Activated T-cell treated with anti-CD3 and anti-CD28 coated beads, Interleukin-2, amount 50 U/mL, for 1 hour (primary cell): ENCODE measurements around the gene HES2.
A peak's percentile ranks its signal among the peaks of the same experiment; 100 is the strongest.
"Not testable (repeated sequence)": the region's sequence is repeated elsewhere in the genome, so short reads cannot be mapped to it uniquely, and the experiment has no call there.

Source experiments
- DNase-seq: peaks from one replicate; pipeline ENCODE4 v3.0.0-alpha.2; 2020

HES2 gene

GRCh38 chr1:6435129-6435528, 15.4 kb upstream of the HES2 start:
- no peak for DNase-seq

DNA sequence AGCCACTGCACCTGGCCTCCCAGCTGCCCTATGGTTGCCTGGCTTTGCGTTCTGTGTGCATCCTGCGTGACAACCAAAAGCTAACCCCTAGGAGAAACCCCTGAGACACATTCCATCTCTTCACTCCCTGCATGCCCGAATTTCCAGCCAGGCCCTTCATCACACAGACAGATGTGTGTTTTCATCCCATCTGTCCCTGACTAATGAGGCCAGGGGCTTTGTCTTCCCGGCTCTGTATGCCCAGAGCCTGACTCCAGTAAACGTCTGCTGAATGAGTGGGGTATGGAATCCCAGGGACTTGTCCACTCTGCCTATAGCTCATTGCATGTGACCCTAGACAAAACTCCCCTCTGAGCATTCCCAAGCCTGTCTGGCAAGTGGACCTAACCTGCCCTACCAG, 14.5 kb upstream of the HES2 start:
- DNase-seq = no peak

DNA sequence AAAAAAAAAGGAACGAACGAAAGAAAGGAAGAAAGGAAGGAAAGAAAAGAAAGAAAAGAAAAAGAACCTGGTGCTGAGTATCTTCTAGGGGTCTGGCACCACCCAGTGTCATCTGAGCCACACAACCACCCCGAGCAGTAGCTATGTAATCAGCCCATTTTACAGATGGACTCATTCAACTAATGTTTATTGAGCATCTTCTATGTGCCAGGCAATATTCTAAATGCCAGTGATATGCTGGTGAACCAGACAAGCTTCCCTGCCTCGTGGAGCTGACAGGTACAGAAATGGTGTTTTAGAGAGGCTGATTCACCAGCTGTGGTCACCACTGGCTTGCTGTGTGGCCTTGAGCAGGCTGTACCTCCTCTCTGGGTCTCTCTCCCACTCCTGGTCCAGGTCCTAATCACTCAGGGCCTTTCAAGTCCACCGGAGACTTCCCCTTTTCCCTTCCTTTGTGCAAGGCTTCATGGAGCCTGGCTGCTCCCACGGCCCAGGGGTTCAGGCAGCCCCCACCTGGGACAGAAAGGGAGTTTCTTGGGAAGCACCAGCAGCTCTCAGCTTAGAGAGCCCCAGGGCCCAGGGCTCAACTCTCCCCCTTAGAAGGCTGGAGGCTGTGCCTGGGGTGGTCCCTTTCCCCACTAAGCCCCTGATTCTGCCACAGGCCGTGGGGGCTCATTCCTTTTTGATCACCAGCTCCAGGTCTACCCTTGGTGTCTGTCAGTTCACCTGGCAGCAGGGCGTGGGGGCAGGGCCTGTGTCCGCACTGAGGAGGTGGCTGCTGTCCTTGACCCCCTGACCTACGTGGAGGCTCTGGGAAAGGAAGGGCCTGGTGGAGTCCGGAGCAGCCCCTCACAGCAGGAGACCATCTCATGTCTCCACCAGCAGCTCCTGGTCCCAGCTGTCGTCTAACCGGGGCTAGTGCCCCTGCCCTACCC, 12.2 kb upstream of the HES2 start:
- not testable (repeated sequence) for DNase-seq

DNA sequence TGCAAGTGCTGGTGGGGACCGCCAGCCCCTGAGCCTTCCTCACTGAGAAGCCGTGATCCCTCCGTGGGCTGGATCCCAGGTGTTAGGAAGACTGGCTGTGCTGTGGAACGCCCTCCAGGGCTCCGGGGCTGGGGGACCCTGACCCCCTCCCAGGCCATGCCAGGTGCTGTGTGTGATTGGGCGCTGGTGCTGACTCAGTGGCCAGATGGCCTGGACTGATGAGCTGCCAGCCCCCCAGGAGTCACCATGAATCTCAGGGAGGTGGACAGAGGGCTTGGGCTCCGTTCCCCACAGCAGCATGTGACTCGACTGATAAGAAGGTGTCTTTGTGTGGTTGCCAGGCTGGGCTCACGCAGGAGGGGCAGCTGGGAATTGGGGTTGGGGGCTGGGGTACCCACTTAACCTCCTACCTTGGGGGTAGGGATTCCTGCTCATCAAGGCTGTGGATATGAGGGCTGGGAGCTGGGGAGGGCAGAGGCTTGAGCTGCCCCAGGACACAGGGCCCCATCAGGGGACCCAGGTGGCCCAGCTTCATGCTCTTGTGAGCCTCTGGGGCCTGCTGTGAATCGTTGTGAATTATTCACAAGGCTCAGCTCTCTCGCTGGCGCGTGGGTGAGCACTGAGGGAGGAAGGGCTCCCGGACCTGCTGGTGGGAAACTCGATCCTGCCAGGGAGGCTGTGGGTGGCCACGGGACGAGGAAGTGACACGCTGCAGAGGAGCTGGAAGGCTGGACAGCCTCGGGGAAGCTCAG, 10.1 kb upstream of the HES2 start:
- DNase-seq = not testable (repeated sequence)

GRCh38 chr1:6428453-6428852, 8.7 kb upstream of the HES2 start:
- not testable (repeated sequence) for DNase-seq

GRCh38 chr1:6427441-6428390, 8.0 kb upstream of the HES2 start:
- DNase-seq = no peak

DNA sequence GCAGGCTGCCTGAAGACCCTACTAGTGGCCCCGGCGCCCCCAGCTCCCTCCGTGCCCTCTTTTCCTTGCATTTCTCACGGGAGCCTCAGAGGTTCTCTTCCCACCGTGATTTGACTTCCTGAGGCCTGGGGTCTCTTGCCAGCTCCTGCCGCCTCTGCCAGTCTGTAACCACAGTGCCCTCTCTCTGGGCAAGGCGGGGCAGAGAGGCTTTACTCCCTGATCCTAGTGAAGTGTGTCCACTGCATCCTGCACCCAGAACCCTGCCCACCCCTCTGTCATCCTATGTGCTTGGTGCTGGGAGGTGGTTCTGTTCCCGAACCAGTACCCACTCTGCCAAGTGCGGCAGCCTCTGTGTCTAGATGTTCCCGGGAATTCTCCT, 7.2 kb upstream of the HES2 start:
- no peak for DNase-seq

GRCh38 chr1:6426277-6426971, 6.7 kb upstream of the HES2 start:
- no peak for DNase-seq

DNA sequence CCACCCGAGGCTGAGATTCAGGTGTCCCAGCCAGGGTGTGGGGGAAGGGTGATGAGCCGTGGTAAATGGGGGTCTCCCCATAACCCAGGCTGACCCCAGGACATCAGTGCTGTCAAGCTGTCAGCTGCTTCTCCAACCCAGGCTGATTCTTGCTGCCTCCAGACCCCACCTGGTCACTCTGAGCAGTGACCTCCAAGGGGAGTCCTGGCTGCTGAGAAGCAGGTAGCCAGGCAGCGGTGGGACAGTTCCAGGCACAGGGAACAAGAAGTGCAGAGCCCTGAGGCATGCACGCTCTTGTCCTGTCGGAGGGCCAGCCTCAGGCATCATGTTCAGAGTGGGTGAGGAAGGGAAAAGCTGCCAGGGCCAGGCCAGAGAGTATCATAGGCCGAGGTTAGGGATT, 5.9 kb upstream of the HES2 start:
- DNase-seq = no peak

DNA sequence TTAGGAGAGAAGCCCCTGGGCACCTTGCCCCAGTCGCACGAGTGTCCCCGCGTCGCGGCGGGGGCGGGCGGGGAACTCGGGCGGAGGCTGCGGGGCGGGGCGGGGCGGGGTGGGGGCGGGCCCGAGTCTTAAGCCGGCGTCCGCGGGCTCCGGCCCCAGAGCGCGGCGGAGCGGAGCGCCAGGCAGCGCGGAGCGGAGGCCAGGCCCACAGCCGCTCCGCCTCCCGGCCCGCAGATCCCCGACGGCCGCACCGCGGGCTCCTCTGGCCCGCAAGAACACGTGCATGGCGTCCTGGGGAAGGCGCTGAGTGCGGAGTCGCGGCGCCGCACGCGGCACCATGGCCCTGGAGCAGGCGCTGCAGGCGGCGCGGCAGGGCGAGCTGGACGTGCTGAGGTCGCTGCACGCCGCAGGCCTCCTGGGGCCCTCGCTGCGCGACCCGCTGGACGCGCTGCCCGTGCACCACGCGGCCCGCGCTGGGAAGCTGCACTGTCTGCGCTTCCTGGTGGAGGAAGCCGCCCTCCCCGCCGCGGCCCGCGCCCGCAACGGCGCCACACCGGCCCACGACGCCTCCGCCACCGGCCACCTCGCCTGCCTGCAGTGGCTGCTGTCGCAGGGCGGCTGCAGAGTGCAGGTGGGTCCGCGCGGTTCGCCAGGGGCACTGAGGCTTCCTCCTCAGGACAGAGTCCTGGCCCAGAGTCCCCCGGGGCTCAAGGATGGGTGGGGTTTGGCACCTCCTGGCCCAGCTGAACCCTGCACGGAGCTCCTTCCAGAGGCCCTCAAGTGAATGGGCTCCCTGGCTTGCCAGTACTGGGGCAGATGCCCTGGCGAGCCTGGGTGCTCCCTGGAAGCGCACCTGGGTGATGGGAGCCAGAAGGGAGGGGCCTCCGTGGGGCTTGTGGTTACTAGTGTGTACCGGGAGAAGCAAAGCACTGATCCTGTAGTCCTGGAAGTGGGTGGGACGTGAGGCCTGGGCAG, 5.2 kb upstream of the HES2 start, which contains the start of gene ESPN:
Gene ESPN, plus strand, starts transcription at position 158 of the 975 bp plus-strand sequence. Its CDS starts 180 bp downstream, at position 338.
- DNase-seq = peak; percentile 43

DNA sequence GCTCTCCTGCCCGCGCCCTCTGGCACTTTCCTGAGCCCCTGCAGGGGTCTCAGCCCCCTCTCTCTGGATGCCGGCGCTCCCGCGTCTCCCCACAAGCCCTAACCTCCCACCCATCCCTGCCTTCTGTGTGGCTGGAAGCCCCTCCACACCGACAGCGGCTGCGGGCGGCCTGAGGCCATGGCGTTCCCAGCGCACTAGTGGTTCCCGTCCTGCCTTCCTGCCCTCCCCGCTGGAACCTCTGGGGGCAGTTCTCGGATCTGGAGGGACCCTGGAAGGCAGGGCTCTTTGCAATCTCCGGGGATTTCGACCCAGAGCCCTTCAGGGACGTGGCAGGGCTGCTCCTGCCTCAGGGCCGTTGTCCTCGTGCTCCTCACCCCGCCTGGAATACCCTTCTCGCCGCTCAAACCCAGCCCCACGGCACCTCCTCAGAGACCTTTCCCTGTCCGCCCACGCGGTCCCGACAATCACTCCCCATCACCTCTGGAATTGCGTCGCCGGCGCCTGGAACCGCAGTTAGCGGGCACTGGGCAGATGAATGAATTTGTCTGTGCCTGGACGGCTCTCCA, 4.4 kb upstream of the HES2 start:
- no peak for DNase-seq

DNA sequence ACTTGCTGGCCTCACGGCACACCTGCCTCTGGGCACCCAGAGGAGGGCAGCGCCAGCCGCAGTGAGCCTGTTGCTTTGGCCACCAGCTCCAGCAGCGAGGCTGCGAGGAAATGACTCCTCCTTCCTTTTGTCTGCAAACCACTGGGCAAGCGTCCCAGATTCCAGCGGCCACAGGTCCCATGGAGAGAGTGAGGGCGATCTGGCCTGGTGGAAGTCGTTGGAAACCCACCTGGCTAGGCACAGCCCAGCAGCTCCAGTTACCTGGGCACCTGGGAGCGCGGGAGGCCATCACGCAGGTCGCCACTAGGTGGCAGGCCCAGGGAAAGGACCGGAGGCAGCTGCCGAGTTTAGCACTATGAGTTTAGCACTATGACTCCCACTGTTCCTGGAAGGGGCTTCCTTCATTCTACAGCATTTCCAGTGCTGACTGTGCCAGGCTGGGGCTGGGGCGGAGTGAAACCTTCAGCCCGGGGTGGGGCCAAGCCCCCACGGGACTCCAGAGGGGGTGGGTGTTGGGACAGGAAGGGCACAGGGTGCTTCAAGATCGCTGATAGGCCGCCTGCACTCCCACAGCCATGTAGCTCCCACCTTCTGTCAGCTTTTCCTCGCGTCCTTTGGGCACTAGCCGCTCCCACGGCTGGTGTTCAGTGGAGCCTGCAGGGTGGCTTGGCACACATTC, 3.7 kb upstream of the HES2 start:
- DNase-seq = peak; percentile 81

DNA sequence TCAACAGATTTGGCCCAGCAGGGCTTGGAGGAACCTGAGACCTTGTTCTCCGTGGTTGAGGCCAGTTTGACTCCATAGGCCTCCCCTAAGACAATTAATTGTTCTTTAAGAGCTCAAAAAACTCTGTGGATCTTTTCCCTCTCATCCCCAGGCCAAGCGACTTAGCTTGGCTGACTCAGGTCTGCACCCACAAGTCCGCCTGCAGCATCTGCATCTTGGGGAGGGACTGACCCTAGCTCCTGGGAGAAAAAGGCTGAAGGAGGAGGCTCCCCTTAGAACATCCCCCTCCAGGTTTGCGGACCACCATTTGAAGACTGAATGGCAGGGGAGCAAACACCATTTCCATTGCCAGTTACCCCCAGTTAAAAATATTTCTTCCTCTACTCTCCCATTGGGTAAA, 1.5 kb upstream of the HES2 start:
- no peak for DNase-seq

DNA sequence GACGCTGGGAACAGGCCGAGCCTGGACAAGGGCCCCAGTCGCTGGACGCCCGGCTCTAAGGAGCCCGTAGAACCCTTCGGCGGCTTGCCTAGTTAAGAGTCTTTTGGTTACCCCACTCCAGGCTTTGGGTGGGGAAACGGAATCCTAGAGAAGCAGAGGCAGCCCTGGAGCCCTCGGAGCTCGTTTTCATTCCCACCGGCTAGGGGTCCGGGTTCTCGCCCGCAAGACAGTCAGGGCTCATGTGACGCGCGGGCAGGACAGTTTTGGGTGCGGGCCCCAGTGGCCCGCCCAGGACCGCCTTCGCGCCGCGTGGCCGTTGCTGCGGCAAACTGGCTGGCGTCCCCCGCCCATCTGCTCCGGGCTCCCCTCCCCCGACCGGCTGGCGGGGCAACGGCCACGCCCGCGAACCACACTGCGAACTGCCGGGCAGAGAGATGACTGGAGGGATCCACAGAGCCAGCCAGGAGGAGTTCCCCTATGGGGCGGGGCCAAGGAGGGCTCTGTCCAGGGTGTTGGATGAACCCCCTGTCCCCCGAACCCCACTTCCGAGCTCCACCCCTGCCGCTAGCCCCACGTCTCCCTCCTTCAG, 829 bp upstream of the HES2 start:
- DNase-seq = no peak

DNA sequence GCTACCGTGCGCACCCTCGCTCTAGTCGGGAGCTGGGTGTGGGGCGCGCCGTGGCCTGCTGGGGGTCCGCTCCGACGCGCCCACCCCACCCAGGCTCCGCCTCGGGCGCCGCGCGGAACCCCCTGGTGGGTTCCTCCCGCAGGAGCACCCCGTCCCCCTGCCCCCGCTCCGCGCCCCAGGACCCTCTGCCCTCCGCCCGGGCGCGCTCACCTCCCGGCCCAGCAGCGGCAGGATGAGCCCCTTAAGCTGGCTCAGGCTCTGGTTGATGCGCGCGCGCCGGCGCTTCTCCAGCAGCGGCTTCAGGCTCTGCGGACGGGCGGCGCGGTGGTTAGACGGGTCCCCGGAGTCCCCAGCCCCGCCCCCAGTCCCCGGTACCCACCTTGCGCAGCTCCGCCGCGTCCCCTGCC, 319 bp downstream of the HES2 start:
- no peak for DNase-seq

DNA sequence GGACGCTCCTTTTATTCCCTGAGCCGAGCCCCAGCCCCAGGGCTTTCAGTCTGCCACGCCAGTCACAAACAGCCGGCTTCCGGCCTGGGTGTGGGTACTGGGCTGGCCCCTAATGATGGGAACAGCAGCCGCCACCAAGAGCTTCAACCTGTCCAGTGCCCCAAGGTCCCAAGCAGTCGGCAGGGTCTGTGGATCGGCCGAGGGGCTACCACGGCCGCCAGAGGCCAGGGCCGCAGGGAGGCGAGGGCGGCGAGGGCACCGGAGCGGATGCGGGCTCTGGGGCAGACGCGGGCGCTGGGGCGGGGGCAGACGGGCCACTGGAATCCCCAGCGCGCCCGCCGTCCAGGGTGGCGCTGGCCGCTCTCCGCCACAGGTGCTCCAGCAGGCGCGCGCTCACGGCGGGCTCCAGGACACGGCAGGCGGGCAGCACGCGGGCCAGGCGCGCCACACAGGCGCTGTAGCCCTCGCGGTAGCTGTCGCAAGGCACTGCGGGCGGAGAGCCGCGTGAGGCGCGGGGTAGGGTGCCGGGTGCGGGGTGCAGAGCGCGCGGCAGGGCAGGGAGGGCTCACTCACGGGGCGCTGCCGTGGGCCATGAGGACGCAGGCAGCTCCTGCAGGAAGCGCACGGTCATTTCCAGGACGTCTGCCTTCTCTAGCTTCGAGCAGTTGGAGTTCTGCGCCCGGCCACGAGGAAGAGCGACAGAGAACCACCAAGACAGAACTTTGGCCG, 887 bp downstream of the HES2 start:
- DNase-seq = no peak

GRCh38 chr1:6417961-6418667, 1.6 kb downstream of the HES2 start:
- no peak for DNase-seq

GRCh38 chr1:6416906-6417305, 2.8 kb downstream of the HES2 start:
- DNase-seq = no peak
